Cortex of kidney (tissue), 1 donor: ENCODE results near the gene TSHZ1.

Experiments used
- DNase-seq: peaks from one replicate; lab custom pipeline; 2025; lab: John Stamatoyannopoulos, UW

Gene TSHZ1

GRCh38 chr18:75269124-75269680 is 58.6 kb downstream of the TSHZ1 start:
- no peak for DNase-seq

DNA sequence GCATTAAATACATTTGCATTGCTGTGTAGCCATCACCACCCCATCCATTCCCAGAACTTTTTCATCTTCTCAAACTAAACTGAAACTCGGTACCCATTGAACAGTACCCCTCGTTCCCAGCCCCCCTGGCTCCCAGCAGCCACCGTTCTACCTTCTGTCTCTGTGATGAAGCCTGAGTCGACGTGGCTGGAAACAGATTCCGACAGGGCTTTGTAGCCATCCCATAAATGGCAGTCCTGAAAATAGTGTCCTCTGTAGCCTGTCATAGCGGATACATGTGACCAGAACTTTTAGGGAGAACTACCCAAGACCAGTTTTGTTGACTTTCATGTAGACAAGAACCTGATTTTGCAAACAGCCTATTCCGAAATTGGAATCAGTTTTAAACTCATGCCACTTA is 59.1 kb downstream of the TSHZ1 start:
- no peak for DNase-seq

- no peak for DNase-seq
Measured at GRCh38 chr18:75271952-75272351, 61.4 kb downstream of the TSHZ1 start.

DNA sequence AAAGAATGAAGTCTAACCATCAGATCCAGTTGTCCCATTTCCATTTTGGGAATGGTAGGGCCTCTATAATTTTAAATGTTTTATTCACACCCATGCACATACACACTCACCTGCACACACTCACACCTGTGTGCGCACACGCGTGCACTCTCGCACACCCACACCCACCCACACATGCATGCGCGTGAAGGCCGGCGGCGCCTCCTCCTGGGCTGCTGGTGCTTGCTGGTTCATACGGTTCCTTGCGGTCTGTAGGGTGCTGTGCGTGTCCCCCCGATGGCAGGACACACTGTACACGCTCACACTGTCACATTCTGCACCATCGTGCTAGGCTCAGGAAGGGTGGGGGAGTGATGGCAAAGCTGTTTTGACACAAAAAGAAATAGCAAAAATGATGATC is 63.2 kb downstream of the TSHZ1 start:
- no peak for DNase-seq

DNA sequence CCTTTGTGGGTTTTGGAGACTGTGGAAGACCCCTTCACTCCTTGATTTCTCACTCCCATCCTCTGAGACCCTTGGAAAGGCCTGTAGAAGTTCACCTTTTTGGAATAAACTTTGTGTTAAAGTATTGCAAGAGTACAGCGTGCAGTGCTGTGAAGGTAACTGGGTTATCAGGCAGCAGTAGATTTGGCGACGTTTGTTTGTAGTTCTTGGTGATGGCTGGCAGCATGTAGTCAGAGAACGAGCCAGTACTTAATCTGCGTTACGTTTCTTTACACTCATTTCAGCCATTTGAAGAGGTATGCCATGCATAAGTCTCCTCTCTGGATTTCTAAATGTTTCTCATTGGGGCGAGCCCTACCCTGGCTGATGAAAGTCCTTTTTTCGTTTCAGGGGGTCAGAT is 64.6 kb downstream of the TSHZ1 start:
- no peak for DNase-seq

GRCh38 chr18:75276818-75277609 is 66.4 kb downstream of the TSHZ1 start:
- no peak for DNase-seq

GRCh38 chr18:75277610-75277928 is 67.0 kb downstream of the TSHZ1 start:
- no peak for DNase-seq

GRCh38 chr18:75279381-75279780 is 68.8 kb downstream of the TSHZ1 start:
- DNase-seq = no peak

- DNase-seq = no peak
Measured at GRCh38 chr18:75280427-75281280, 70.1 kb downstream of the TSHZ1 start.

GRCh38 chr18:75282746-75283145 is 72.1 kb downstream of the TSHZ1 start:
- DNase-seq = no peak

DNA sequence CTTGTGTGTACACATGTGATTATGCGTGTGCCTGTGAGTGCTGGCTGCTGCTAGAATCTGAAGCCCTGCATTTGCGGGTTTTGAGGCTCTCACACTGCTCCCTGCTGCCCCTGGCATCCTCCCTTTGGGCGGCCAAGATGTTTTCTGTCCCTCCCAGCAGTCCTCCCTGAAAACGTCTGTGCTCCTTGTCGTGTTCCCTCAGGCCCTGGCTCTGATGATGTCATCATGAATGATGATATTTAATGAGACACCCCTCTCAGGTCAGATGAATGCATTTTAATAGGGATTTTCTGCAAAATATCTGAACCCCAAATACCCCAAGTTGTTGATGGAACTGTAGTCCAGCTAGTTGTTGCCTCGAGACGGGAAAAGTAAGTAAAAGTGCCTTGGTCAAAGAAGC is 73.1 kb downstream of the TSHZ1 start:
- DNase-seq = no peak

DNA sequence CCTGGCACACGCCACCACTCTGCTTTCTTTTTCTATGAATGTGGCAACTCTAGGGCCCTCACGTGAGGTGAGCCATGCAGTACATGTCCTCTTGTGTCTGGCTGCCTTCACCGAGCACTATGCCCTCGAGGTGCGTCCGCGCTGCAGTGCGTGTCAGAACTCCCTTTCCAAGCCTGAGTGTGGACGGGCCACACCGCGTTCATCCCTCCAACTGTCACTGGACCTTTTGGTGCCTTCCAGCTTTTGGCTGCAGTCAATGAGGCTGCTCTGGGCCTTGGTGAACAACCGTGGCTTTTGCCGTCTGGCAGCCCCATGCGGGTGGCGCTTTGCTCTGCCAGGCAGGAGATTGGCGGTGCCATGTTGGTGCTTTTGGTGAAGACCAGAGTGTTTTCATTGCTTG is 74.0 kb downstream of the TSHZ1 start:
- DNase-seq = no peak

GRCh38 chr18:75285876-75286275 is 75.3 kb downstream of the TSHZ1 start:
- DNase-seq = no peak

GRCh38 chr18:75287006-75287405 is 76.4 kb downstream of the TSHZ1 start:
- DNase-seq = no peak

DNA sequence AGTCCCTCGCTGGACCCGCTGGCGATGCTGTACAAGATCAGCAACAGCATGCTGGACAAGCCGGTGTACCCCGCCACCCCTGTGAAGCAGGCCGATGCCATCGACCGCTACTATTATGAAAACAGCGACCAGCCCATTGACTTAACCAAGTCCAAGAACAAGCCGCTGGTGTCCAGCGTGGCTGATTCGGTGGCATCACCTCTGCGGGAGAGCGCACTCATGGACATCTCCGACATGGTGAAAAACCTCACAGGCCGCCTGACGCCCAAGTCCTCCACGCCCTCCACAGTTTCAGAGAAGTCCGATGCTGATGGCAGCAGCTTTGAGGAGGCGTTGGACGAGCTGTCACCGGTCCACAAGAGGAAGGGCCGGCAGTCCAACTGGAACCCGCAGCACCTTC is 77.1 kb downstream of the TSHZ1 start:
- DNase-seq = no peak

DNA sequence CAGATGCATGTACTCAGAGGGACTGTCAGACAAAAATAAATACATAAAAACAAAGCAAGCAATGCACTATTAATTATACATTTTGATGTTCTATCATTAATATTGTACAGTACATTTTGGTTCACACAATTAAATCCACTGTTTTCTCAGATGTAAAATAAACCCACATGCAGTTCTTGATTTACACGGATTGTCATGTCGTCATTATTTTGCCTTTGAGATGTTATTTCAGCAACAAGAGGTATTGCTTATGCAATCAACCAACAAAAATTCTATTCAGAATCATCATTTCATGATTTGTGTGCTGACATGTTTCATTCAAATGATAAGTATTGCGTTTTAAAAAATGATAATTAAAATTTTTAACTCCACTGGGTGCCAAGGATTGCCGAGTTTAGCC is 79.2 kb downstream of the TSHZ1 start:
- DNase-seq = no peak

DNA sequence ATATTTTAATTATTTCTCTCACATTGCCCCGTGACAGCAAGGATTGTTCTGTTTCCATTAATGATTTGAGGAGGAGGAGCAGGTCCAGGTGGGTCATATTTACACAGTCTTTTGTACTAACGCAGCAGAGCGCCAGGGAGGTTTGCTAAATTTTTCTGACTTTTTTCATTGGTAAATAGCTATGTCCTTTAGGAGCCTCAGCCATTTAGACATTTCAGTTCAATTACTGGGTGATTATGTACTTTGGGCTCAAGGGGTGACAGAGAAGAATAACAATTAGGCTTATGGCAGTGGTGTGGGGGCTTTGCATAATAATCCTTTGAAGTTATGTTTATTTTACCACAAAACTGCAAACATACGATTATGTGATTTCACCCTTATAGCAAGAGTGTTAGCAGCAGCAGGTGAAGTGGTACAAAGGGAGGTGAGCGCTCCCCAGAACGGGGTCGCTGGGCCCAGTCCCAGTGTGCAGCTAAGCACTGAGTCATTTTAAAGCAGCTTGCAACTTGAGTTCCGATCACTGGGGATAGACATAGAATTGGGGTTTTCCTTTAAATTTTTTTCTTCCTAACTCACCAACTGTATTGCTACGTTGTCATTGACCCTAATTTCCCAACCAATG is 80.3 kb downstream of the TSHZ1 start:
- DNase-seq = no peak

DNA sequence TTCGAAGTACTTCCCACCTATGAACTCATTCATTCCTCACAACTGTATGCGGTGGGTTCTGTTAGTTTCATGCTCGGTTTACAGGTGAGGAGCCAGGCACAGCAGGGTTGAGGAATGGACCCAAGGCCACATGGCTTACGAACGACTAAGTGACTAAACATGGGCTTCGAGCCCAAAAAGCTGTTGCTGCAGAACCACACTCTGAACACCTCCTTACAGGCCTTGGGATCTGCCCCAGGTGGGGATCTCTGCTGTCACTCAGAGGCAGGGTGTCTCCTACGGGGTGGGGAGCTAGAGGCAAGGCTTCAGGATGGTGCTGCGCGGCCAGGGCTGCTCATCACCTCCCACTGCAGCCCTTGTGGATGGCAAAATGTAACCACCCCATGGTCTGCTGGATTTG is 80.9 kb downstream of the TSHZ1 start:
- no peak for DNase-seq

- no peak for DNase-seq
Measured at GRCh38 chr18:75293591-75293990, 83.0 kb downstream of the TSHZ1 start.

GRCh38 chr18:75297731-75298130 is 87.1 kb downstream of the TSHZ1 start:
- no peak for DNase-seq

DNA sequence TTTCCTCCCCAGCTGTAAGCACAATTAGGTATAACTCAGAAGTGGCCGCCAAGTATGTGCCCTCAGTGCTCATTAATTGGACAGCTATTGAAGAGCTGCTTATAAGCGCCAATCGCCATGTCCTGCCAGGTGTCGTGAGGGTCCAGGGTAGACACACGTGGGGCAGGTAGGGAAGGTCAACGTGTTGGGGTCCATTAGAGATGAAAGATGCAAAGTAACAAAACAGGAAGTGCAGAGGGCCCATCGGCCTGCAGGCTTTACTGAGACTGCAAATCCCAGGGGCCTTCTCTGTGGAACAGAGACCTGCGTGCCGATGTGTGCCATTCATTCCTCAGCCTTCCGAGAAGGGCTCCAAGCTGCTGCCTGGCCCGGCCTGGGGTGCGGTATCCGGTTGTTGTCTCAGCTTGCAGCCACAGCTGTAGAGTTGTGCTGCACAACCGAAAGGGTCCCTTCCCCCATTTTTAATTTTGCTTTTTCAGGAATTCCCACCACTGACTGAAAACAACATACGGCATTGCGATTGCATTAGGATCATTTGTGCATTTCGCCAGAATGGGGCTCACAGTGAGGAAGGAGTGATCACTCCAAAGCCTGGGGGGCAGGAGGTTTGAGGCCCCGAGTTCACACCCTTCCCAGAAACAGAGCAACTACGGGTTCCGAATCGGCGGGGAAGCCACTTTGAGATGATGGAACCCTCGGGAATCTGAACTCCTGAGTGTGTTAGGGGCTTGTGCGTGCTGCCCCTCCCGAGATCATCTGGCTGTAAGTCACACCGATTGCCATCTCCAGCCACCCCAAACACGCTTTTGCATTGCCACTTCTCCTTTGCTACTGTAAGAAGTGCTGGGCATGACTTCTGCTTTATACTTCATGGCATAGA is 94.3 kb downstream of the TSHZ1 start:
- DNase-seq = no peak

GRCh38 chr18:75305984-75306383 is 95.4 kb downstream of the TSHZ1 start:
- DNase-seq = no peak
